HepG2 (cell line): ENCODE results near the gene CST4. TPM values are rescaled to one million over a fixed set of nuclear protein-coding genes. Genes with fewer than 3 reads are reported as not detected.

Experiments used
- ATAC-seq: fragments of 200-7000 bp; cut with Tn5 transposase; 3 replicates; pipeline ENCODE4 v1.9.1; 2020; ENCODE audit warnings: mild to moderate bottlenecking, moderate library complexity
- BruUV-seq: library from RNA; stranded (reverse); fragments of 400-500 nt; replicated peaks from 2 replicates; lab custom pipeline; 2021; lab: Mats Ljungman, UMichigan
- CTCF ChIA-PET: fragments of 300-600 bp; formaldehyde crosslinking; extraction: SDS; loops from one replicate; lab custom pipeline; 2021; ENCODE audit warnings: low total read pairs, inconsistent platforms, low intra/inter-chr PET ratio; lab: Yijun Ruan, JAX
- POLR2A ChIA-PET: fragments of 350-600 bp; sonication (Branson Sonifier 250); formaldehyde crosslinking; loops from one replicate; lab custom pipeline; 2020; ENCODE audit warnings: antibody characterized with exemption, inconsistent platforms; lab: Yijun Ruan, JAX
- DNase-seq: peaks from one replicate; pipeline ENCODE4 v3.0.0-alpha.2; 2015; ENCODE audit warnings: low spot score
- FAIRE-seq: peaks from 3 replicates; lab custom pipeline; 2011; peaks lifted over from hg19 to GRCh38; lab: Jason Lieb, UNC
- H2AFZ ChIP-seq: one replicate; pipeline ENCODE4 v1.6.1; 2011; ENCODE audit warnings: low read length, inconsistent platforms
- H3K27ac ChIP-seq: fragments of 300-600 bp; 3 replicates; pipeline ENCODE4 v1.8.0; 2011; ENCODE audit warnings: mixed run types, mild to moderate bottlenecking, mixed read lengths, low read length, inconsistent platforms; ENCODE audit not compliant: insufficient read depth; ENCODE audit errors: extremely low read length
- H3K27me3 ChIP-seq, 2 experiments: fragments of 200-600 bp in 1 of 2; 2 replicates in 1 of 2; 3 replicates in 1 of 2; pipeline versions ENCODE4 v1.6.0 to v1.8.0; 2011; ENCODE audit warnings: low read length in 2 of 2, mild to moderate bottlenecking in 2 of 2, moderate library complexity in 2 of 2, inconsistent platforms in 1 of 2; ENCODE audit not compliant: insufficient read depth in 2 of 2, control insufficient read depth in 1 of 2
- H3K36me3 ChIP-seq, 2 experiments: fragments of 200-600 bp in 1 of 2; replicated peaks in 1 of 2; 2 replicates in 1 of 2; 3 replicates in 1 of 2; pipeline versions ENCODE4 v1.5.1 to v1.8.0; 2011; ENCODE audit warnings: low read length in 2 of 2, inconsistent platforms in 1 of 2; ENCODE audit not compliant: insufficient read depth in 2 of 2, control insufficient read depth in 1 of 2
- H3K4me1 ChIP-seq: 2 replicates; pipeline ENCODE4 v1.5.1; 2012; ENCODE audit warnings: low read length, inconsistent platforms; ENCODE audit not compliant: insufficient read depth
- H3K4me2 ChIP-seq: 2 replicates; pipeline ENCODE4 v1.6.0; 2011; ENCODE audit warnings: low read depth, low read length, inconsistent platforms
- H3K4me3 ChIP-seq, 3 experiments: fragments of 200-600 bp in 1 of 3; sonication (generic), shearing (Covaris generic) in 1 of 3; replicated peaks in 1 of 3; 2 replicates each; pipeline ENCODE4 v1.5.1; 2011 to 2016; ENCODE audit warnings: low read length in 3 of 3, inconsistent platforms in 2 of 3, low read depth in 2 of 3, mild to moderate bottlenecking in 2 of 3, control low read depth in 1 of 3, mixed read lengths in 1 of 3; ENCODE audit not compliant: insufficient read depth in 1 of 3
- H3K79me2 ChIP-seq: one replicate; pipeline ENCODE4 v1.6.1; 2011; ENCODE audit warnings: low read length, inconsistent platforms; ENCODE audit not compliant: insufficient read depth
- H3K9ac ChIP-seq: 2 replicates; pipeline ENCODE4 v1.6.0; 2011; ENCODE audit warnings: mild to moderate bottlenecking, low read depth, low read length, inconsistent platforms; ENCODE audit not compliant: insufficient read depth
- H3K9me3 ChIP-seq: 2 replicates; pipeline ENCODE4 v1.5.1; 2012; ENCODE audit warnings: mild to moderate bottlenecking, low read length
- H4K20me1 ChIP-seq: 2 replicates; pipeline ENCODE4 v1.6.0; 2011; ENCODE audit warnings: inconsistent platforms, mild to moderate bottlenecking, low read length, moderate library complexity; ENCODE audit not compliant: insufficient read depth
- ARNTL ChIP-seq: sonication (generic); formaldehyde crosslinking; IDR thresholded peaks from 2 replicates; pipeline ENCODE4 v1.4.0; 2020; ENCODE audit warnings: mild to moderate bottlenecking, missing genetic modification reagents
- ELF3 ChIP-seq: IDR thresholded peaks from 2 replicates; pipeline ENCODE4 v1.6.1; 2016; ENCODE audit warnings: missing genetic modification reagents, missing compliant biosample characterization
- KAT8 ChIP-seq: IDR thresholded peaks from 2 replicates; pipeline ENCODE4 v1.6.1; 2016; ENCODE audit warnings: missing genetic modification reagents, missing compliant biosample characterization
- KLF16 ChIP-seq, 2 experiments: sonication (generic) in 1 of 2; formaldehyde crosslinking in 1 of 2; IDR thresholded peaks; 2 replicates each; pipeline versions ENCODE4 v1.6.1 to v1.8.0; 2016 to 2023; ENCODE audit warnings: missing genetic modification reagents in 2 of 2, missing compliant biosample characterization in 1 of 2
- KMT2B ChIP-seq: IDR thresholded peaks from 2 replicates; pipeline ENCODE4 v1.6.1; 2016; ENCODE audit warnings: missing genetic modification reagents, missing compliant biosample characterization
- LCORL ChIP-seq, 2 experiments: fragments of 450-650 bp in 1 of 2; sonication (generic) in 1 of 2; formaldehyde crosslinking in 1 of 2; IDR thresholded peaks; 2 replicates each; pipeline versions ENCODE4 v1.5.0 to v1.6.1; 2017 to 2020; ENCODE audit warnings: antibody characterized with exemption in 1 of 2, missing genetic modification reagents in 1 of 2
- MAFF ChIP-seq: IDR thresholded peaks from 2 replicates; pipeline ENCODE4 v1.6.1; 2011; ENCODE audit warnings: low read depth, low read length, improper control_type of control experiment
- MED1 ChIP-seq: sonication (generic); formaldehyde crosslinking; IDR thresholded peaks from 2 replicates; pipeline ENCODE4 v1.4.0; 2020; ENCODE audit warnings: missing genetic modification reagents
- NFIC ChIP-seq: IDR thresholded peaks from 2 replicates; pipeline ENCODE4 v1.6.1; 2012; ENCODE audit warnings: mild to moderate bottlenecking, low read length, inconsistent platforms
- RBM22 ChIP-seq: fragments of 200-400 bp; formaldehyde crosslinking; optimal IDR thresholded peaks from 2 replicates; pipeline ENCODE3; 2017; ENCODE audit warnings: mild to moderate bottlenecking, low read length, moderate library complexity
- RFX5 ChIP-seq: IDR thresholded peaks from 2 replicates; pipeline ENCODE4 v1.6.1; 2011; ENCODE audit warnings: low read depth, low read length, improper control_type of control experiment
- SMAD3 ChIP-seq: sonication (generic); formaldehyde crosslinking; IDR thresholded peaks from 2 replicates; pipeline ENCODE4 v1.4.0; 2020; ENCODE audit warnings: missing genetic modification reagents
- SMYD3 ChIP-seq: sonication (generic); formaldehyde crosslinking; IDR thresholded peaks from 2 replicates; pipeline ENCODE4 v1.8.1; 2023; ENCODE audit warnings: mild to moderate bottlenecking, missing genetic modification reagents
- SNAPC2 ChIP-seq: sonication (generic); formaldehyde crosslinking; IDR thresholded peaks from 2 replicates; pipeline ENCODE4 v1.8.1; 2022; ENCODE audit warnings: mild to moderate bottlenecking, missing genetic modification reagents
- SRSF4 ChIP-seq: fragments of 200-400 bp; formaldehyde crosslinking; IDR thresholded peaks from one replicate; pipeline ENCODE4 v1.6.1; 2018; ENCODE audit warnings: mild to moderate bottlenecking, low read depth, low read length, moderate library complexity; ENCODE audit not compliant: poor library complexity, severe bottlenecking
- ZNF264 ChIP-seq: sonication (generic); formaldehyde crosslinking; IDR thresholded peaks from 2 replicates; pipeline ENCODE4 v1.4.0; 2020; ENCODE audit warnings: missing genetic modification reagents
- ZNF431 ChIP-seq: sonication (generic); formaldehyde crosslinking; IDR thresholded peaks from 2 replicates; pipeline ENCODE4 v1.9.0; 2022; ENCODE audit warnings: missing genetic modification reagents, low read depth, mild to moderate bottlenecking, borderline replicate concordance
- ZNF460 ChIP-seq: sonication (generic); formaldehyde crosslinking; IDR thresholded peaks from 2 replicates; pipeline ENCODE4 v1.5.1; 2020; ENCODE audit warnings: missing genetic modification reagents, mild to moderate bottlenecking, borderline replicate concordance
- ZNF747 ChIP-seq: sonication (generic); formaldehyde crosslinking; IDR thresholded peaks from 2 replicates; pipeline ENCODE4 v1.8.1; 2023; ENCODE audit warnings: missing genetic modification reagents, mild to moderate bottlenecking, borderline replicate concordance
- ZNF761 ChIP-seq: sonication (generic); formaldehyde crosslinking; conservative IDR thresholded peaks from 2 replicates; pipeline ENCODE4 v1.4.0; 2020; ENCODE audit warnings: mild to moderate bottlenecking, missing genetic modification reagents
- WGBS: methylation state at CpG from one replicate; pipeline ENCODE4 v1.1.6; 2017; ENCODE audit warnings: low lambda C conversion rate; 5-methylcytosine and 5-hydroxymethylcytosine counted together
- in situ Hi-C: cut with HindIII; loops from 2 replicates; pipeline ENCODE4 v1.10.0; 2017; ENCODE audit warnings: low pct_unique_long_range_greater_than_20kb; ENCODE audit not compliant: extremely low pct_ligation_motif_present
- intact Hi-C: fragments of 100-400 bp; cut with micrococcal nuclease; formaldehyde crosslinking; loops from one replicate; pipeline ENCODE4 v1.10.0; 2022; ENCODE audit not compliant: unreplicated experiment
- polyA plus RNA-seq, 8 experiments: library from polyadenylated mRNA; depleted of rRNA in 3 of 8; stranded (reverse) in 7 of 8; unstranded in 1 of 8; fragments of >200 nt; fragmentation: Illumina TruSeq in 4 of 8; extraction: Trizol in 4 of 8; gene quantifications; 2 replicates each; pipeline versions ENCODE4 v1.2.1 to v1.2.3, GENCODE V29; 2011 to 2016; ENCODE audit warnings: low read depth in 4 of 8, missing spikeins in 1 of 8, mixed read lengths in 1 of 8; ENCODE audit not compliant: insufficient read depth in 1 of 8
- total RNA-seq, 5 experiments: library from RNA; depleted of rRNA; stranded (reverse); fragments of >200 nt; fragmentation: Illumina TruSeq; extraction: Trizol; gene quantifications; 2 replicates each; pipeline ENCODE4 v1.2.3, GENCODE V29; 2016; ENCODE audit warnings: low read depth in 1 of 5
- TF ChIP-seq, protein P1 (sequence below): sonication (generic); formaldehyde crosslinking; IDR thresholded peaks from 2 replicates; pipeline ENCODE4 v1.5.0; 2020; ENCODE audit warnings: missing genetic modification reagents, mild to moderate bottlenecking, borderline replicate concordance
- TF ChIP-seq, protein P2 (sequence below): sonication (generic); formaldehyde crosslinking; IDR thresholded peaks from 2 replicates; pipeline ENCODE4 v1.9.0; 2021; ENCODE audit warnings: missing genetic modification reagents, borderline replicate concordance
- TF ChIP-seq, protein P3 (sequence below): sonication (generic); formaldehyde crosslinking; IDR thresholded peaks from 2 replicates; pipeline ENCODE4 v1.5.0; 2020; ENCODE audit warnings: missing genetic modification reagents

CST4 gene
- total and polyA plus RNA-seq, 2 of the 13 experiments (the other 11 are each of a cell fraction or from before 2014, with no cell fraction given) = not detected

DNA sequence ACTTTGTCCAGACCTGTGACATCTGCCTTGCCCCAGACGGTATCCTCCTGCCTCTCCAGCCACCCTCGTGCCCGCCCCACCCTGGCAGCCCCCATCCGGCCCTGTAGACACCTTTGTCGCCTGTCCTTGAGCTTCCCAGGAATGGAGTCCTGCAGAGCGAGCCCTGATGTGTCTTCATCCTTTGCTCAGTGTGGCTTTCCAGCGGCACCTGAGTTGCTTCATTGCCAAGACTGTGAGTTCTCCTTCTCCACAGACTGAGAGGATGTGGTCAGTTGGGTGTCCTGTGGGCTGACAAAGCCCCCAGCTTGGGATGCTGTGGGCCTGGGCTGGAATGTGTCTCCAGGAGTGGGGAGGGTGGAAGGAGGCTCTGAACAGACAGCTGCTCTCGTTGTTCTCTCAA lies 1.7 kb upstream of the CST4 start (continued):
- TF ChIP-seq SRSF4 (no peak), SNAPC2 (CRISPR knock-in tag) (no peak), KAT8 (CRISPR knock-in tag) (no peak), KMT2B (no peak), ZNF761 (no peak), MAFF (no peak), NFIC (no peak), ZNF431 (no peak)
- TF ChIP-seq, all 625 proteins: peak for 0

DNA sequence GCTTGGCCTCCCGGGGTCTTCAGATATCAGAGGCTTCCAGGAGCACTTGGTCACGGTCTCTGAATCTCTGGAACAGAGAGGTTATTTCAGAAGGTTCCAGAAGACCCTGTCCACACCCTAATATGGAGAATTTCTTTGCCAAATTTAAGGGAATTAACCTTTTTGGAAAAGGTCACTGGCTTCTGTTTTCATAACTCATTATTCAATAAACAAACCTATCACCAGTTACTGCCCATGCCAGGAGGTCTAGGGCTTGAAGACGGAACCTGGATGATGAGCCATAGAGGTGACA lies 507 bp upstream of the CST4 start:
- BruUV-seq = no TSS peak
- Histone ChIP-seq H3K9ac (no peak overlapping the region), H3K4me3 (no peak overlapping the region), H4K20me1 (no peaks in the 10 kb centered on the region), H3K9me3 (no peaks in the 10 kb centered on the region), H3K4me2 (no peak overlapping the region), H3K27me3 (peaks cover 1 to 14% of the 10 kb centered on the region in 2 experiments; a peak in 3 of 5 replicates), H2AFZ (no peak overlapping the region), H3K79me2 (no peaks in the 10 kb centered on the region), H3K36me3 (no peaks in the 10 kb centered on the region), H3K4me1 (peaks cover 12% of the 10 kb centered on the region), H3K27ac (no peak overlapping the region)
- FAIRE-seq = no peak
- no peak for DNase-seq
- no peak for ATAC-seq
- in situ Hi-C loops = no loop called here
- intact Hi-C loops = no loop called here
- CTCF ChIA-PET = no interaction called here
- POLR2A ChIA-PET = no interaction called here
- WGBS = 39% methylated on average over 3 of the region's 3 CpGs
- TF ChIP-seq ZNF460 (CRISPR knock-in tag) (no peak), RBM22 (no peak), RFX5 (no peak), SMYD3 (CRISPR knock-in tag) (no peak), KLF16 (CRISPR knock-in tag; IDR thresholded peaks at IDR 0.05) (no peak), MED1 (no peak), ARNTL (no peak), ELF3 (CRISPR knock-in tag) (no peak), LCORL (IDR thresholded peaks at IDR 0.05) (no peak), LCORL (CRISPR knock-in tag; IDR thresholded peaks at IDR 0.05) (no peak), SMAD3 (CRISPR knock-in tag) (no peak), ZNF747 (CRISPR knock-in tag) (no peak), ZNF264 (CRISPR knock-in tag) (no peak)
- TF ChIP-seq, protein P1, sequence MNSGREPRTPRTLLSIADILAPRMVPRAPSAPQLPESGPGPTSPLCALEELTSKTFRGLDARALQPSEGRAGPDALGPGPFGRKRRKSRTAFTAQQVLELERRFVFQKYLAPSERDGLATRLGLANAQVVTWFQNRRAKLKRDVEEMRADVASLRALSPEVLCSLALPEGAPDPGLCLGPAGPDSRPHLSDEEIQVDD (CRISPR knock-in tag) = no peak
- TF ChIP-seq, protein P2, sequence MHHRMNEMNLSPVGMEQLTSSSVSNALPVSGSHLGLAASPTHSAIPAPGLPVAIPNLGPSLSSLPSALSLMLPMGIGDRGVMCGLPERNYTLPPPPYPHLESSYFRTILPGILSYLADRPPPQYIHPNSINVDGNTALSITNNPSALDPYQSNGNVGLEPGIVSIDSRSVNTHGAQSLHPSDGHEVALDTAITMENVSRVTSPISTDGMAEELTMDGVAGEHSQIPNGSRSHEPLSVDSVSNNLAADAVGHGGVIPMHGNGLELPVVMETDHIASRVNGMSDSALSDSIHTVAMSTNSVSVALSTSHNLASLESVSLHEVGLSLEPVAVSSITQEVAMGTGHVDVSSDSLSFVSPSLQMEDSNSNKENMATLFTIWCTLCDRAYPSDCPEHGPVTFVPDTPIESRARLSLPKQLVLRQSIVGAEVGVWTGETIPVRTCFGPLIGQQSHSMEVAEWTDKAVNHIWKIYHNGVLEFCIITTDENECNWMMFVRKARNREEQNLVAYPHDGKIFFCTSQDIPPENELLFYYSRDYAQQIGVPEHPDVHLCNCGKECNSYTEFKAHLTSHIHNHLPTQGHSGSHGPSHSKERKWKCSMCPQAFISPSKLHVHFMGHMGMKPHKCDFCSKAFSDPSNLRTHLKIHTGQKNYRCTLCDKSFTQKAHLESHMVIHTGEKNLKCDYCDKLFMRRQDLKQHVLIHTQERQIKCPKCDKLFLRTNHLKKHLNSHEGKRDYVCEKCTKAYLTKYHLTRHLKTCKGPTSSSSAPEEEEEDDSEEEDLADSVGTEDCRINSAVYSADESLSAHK (CRISPR knock-in tag) = no peak
- TF ChIP-seq, protein P3, sequence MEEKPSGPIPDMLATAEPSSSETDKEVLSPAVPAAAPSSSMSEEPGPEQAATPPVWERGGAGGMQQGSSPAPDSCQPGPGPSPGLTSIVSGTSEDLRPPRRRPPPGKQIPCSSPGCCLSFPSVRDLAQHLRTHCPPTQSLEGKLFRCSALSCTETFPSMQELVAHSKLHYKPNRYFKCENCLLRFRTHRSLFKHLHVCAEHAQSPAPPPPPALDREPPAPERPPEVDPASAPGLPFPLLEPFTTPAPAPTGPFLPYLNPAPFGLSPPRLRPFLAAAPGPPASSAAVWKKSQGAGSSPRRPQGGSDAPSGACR (CRISPR knock-in tag) = no peak
